ENCODE data around the gene TMEM139.

DNA sequence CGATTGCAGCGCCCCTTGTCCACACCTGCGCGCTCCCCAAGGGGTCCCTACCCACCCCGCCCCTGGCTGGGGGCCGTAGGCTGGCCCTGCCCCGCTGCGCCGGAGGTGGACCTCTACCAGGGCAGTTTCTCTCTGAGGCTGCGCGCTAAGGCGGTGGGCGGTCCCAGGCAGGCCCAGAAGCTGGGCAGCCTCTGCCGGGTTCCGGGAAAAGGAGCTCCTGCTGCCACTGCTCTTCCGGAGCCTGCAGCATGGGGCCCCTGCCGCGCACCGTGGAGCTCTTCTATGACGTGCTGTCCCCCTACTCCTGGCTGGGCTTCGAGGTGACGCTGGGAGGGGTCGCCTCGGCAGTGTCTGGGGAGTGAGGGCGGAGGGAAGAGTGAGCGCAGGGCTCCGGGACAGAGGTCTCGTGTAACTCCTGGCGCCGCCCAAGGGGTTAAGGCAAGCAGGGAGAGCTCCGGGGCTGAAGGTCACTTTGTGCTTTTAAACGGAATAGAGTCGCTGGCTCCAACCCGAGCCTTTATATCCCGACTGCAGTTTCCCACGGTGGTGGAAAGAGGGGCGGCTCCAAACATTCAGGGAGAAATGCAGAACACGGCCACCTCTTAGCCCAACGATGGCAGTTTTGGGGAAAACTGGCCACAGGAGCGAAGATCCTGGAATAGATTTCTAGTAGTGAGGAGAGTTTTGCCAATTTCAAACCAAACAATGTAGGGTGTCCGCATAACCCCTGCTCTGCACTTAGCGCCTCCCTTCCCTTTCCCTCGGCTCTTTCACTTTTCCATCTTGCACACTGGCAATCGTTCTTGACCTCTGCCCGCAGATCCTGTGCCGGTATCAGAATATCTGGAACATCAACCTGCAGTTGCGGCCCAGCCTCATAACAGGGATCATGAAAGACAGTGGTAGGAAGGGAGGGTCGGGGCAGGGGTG is 21.2 kb upstream of the TMEM139 start, which contains the start of gene GSTK1:
- TF ChIP-seq POLR2AphosphoS5 (IDR thresholded peaks at IDR 0.05; ENCODE audit: borderline replicate concordance, low read depth, low read length): peak; percentile 97
- no peak for TF ChIP-seq EZH2 (IDR thresholded peaks at IDR 0.05)
- TF ChIP-seq FOXP2 (optimal IDR thresholded peaks at IDR 0.05; ENCODE audit: control extremely low read depth, extremely low read length, insufficient read depth): no peak
